ENCODE data around the gene ABO.
"Not testable (repeated sequence)": the region's sequence is repeated elsewhere in the genome, so short reads cannot be mapped to it uniquely, and the experiment has no call there.

GRCh38 chr9:133251221-133251620 is 23.8 kb downstream of the ABO start:
- TF ChIP-seq POLR2A, CTCF (IDR thresholded peaks at IDR 0.05): not testable (repeated sequence)
